ENCODE measurements around the gene ART3. TPM values are rescaled to one million over a fixed set of nuclear protein-coding genes. Genes with fewer than 3 reads are reported as not detected.

ART3 gene
- total RNA-seq, 1 experiment from 2014 or later, result not detected

DNA sequence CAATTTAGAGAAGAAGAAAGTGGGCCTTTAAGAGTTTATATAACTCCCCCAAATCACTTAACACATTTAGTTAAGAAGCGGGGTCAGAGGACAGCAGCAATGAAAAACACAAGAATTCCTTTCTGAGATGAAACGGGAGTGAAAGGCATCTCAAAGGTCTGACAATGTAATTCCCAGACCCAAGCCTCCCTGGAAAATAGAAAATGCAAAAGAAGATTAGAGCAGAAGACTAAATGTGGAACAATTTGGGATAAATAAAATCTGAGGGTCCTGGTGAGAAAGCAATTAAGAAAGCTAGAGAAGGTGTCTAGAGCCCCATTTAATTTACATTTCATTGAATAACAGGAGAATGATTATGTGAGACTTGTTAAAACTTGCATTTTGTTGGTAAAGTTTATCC is 19.1 kb upstream of the ART3 start:
- H3K27ac ChIP-seq (ENCODE audit: low read depth, low read length, poor library complexity, severe bottlenecking), result no peak overlapping the region
- intact Hi-C loops (cut with micrococcal nuclease; ENCODE audit: unreplicated experiment), result no loop called here
- CTCF ChIA-PET, result no interaction called here
- TF ChIP-seq, protein P1, sequence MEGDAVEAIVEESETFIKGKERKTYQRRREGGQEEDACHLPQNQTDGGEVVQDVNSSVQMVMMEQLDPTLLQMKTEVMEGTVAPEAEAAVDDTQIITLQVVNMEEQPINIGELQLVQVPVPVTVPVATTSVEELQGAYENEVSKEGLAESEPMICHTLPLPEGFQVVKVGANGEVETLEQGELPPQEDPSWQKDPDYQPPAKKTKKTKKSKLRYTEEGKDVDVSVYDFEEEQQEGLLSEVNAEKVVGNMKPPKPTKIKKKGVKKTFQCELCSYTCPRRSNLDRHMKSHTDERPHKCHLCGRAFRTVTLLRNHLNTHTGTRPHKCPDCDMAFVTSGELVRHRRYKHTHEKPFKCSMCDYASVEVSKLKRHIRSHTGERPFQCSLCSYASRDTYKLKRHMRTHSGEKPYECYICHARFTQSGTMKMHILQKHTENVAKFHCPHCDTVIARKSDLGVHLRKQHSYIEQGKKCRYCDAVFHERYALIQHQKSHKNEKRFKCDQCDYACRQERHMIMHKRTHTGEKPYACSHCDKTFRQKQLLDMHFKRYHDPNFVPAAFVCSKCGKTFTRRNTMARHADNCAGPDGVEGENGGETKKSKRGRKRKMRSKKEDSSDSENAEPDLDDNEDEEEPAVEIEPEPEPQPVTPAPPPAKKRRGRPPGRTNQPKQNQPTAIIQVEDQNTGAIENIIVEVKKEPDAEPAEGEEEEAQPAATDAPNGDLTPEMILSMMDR (conservative IDR thresholded peaks at IDR 0.05; ENCODE audit: low read depth, low read length), result no peak
- no peak for TF ChIP-seq EZH2 (IDR thresholded peaks at IDR 0.05; ENCODE audit: borderline replicate concordance, low read depth, low read length, poor library complexity, severe bottlenecking)
- no peaks in the 10 kb centered on the region for H3K4me1 ChIP-seq (ENCODE audit: insufficient read depth, low read length, poor library complexity, severe bottlenecking)
- POLR2A ChIA-PET (ENCODE audit: low non-redundant PET), result no interaction called here
- no peaks in the 10 kb centered on the region for H3K36me3 ChIP-seq (ENCODE audit: insufficient read depth, low read length, poor library complexity, severe bottlenecking)
- no peaks in the 10 kb centered on the region for H3K27me3 ChIP-seq (replicated peaks; ENCODE audit: insufficient read depth, low read depth, low read length, poor library complexity)
- DNase-seq (ENCODE audit: low spot score), result no peak
- H3K4me3 ChIP-seq (ENCODE audit: low read depth, low read length, poor library complexity, severe bottlenecking), result no peak overlapping the region
- no TSS peak for BruUV-seq (replicated peaks)
- H3K9me3 ChIP-seq (ENCODE audit: low read depth, low read length, poor library complexity, severe bottlenecking), result no peaks in the 10 kb centered on the region

DNA sequence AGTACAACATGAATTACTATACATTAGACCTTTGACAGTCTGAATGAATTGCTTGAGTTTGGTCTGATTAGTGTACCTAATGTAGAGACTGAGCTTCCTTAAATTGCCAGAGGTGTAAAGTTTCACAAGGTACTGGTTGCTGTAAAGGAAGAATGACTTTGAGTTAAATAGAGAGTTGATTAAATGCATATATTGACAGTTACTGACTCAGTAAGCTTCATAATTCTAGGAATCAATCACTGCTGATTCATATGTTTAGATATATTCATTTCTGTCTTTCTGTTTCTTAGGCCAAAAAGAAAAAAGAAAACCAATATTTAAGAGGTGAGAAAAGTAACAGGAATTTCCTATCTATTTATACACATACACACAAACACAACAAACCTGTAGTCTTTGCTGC is 16.2 kb upstream of the ART3 start:
- Histone ChIP-seq H3K27me3 (replicated peaks; ENCODE audit: insufficient read depth, low read depth, low read length, poor library complexity) (no peaks in the 10 kb centered on the region), H3K27ac (ENCODE audit: low read depth, low read length, poor library complexity, severe bottlenecking) (no peak overlapping the region), H3K4me1 (ENCODE audit: insufficient read depth, low read length, poor library complexity, severe bottlenecking) (no peaks in the 10 kb centered on the region), H3K9me3 (ENCODE audit: low read depth, low read length, poor library complexity, severe bottlenecking) (no peaks in the 10 kb centered on the region), H3K36me3 (ENCODE audit: insufficient read depth, low read length, poor library complexity, severe bottlenecking) (no peaks in the 10 kb centered on the region), H3K4me3 (ENCODE audit: low read depth, low read length, poor library complexity, severe bottlenecking) (no peak overlapping the region)
- no peak for DNase-seq (ENCODE audit: low spot score)
- intact Hi-C loops (cut with micrococcal nuclease; ENCODE audit: unreplicated experiment), result no loop called here
- TF ChIP-seq EZH2 (IDR thresholded peaks at IDR 0.05; ENCODE audit: borderline replicate concordance, low read depth, low read length, poor library complexity, severe bottlenecking), result no peak
- TF ChIP-seq, protein P1 (conservative IDR thresholded peaks at IDR 0.05; ENCODE audit: low read depth, low read length), result no peak
- POLR2A ChIA-PET (ENCODE audit: low non-redundant PET), result no interaction called here
- CTCF ChIA-PET, result no interaction called here
- BruUV-seq (replicated peaks), result no TSS peak

DNA sequence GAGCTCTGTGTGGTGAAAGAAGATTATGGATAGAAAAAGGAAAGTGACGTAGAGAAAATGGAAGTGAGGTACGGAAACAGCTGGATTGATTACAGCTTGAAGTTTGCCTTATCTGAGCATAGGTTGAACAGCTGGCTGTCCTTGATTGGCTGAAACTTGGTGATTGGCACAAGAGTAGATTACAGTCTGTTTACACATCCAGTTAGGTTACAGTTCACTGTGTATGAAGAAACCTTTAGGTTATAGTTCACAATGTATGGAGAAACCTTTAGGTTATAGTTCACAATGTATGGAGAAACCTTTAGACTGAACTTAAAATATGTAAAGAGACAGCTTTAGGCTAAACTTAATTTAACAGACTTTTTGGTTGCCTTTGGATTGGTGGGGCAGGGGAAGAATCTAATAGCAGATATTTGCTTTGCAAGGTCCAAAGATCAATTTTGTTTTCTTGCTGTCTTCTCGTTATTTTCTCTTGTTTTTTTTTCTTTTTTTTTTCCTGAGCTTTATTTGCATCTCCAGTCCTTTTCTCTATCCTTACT is 15.6 kb upstream of the ART3 start:
- Histone ChIP-seq H3K27me3 (replicated peaks; ENCODE audit: insufficient read depth, low read depth, low read length, poor library complexity) (no peaks in the 10 kb centered on the region), H3K9me3 (ENCODE audit: low read depth, low read length, poor library complexity, severe bottlenecking) (no peaks in the 10 kb centered on the region), H3K36me3 (ENCODE audit: insufficient read depth, low read length, poor library complexity, severe bottlenecking) (no peaks in the 10 kb centered on the region), H3K4me3 (ENCODE audit: low read depth, low read length, poor library complexity, severe bottlenecking) (no peak overlapping the region), H3K27ac (ENCODE audit: low read depth, low read length, poor library complexity, severe bottlenecking) (no peak overlapping the region), H3K4me1 (ENCODE audit: insufficient read depth, low read length, poor library complexity, severe bottlenecking) (no peaks in the 10 kb centered on the region)
- ChIA-PET CTCF (no interaction called here), POLR2A (ENCODE audit: low non-redundant PET) (no interaction called here)
- TF ChIP-seq, protein P1 (conservative IDR thresholded peaks at IDR 0.05; ENCODE audit: low read depth, low read length), result no peak
- DNase-seq (ENCODE audit: low spot score), result no peak
- intact Hi-C loops (cut with micrococcal nuclease; ENCODE audit: unreplicated experiment), result no loop called here
- no TSS peak for BruUV-seq (replicated peaks)
